ENCODE measurements around the gene ACSL6. TPM values are rescaled to one million over a fixed set of nuclear protein-coding genes. Genes with fewer than 3 reads are reported as not detected.

Gene ACSL6
- total and polyA plus RNA-seq, 8 donors: 0.45 to 1.3 (median 0.96) TPM

DNA sequence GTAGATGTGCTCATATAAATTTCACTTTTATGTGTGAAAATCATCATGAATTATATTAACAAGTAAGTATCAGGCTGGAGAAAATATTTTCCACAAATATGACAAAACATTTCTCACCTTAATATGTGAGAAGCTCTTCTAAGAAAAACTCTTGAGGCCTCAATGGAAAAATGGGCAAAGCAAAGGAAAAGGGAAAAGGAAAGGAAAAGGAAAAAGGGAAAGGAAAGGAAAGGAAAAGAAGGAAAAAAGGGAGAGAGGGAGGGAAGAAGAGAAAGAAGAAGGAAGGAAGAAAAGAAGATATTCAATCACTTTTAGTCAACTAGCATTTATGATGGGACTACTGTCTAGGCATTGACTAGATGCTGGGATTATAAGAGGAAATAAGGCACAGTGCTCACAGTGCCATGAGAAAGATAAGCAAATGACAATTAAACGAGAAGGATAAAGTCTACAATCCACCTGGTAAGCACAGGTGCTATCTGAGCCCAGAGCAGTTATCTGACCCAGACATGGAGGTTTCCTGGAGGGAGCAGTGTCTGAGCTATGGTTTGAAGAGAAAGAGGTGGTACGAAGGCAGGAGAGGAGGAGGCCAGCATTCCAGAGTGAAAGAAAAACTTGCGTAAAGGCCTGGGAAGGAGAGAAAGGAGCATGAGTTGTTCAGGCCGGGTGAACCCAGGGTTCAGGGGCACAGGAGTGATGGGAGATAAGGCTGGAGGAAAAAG, 18.3 kb upstream of the ACSL6 start:
- DNase-seq (no peak), ATAC-seq (no peak)
- peaks cover 0 to 11% of the 10 kb centered on the region in 2 donors for H3K9me3 ChIP-seq
- TF ChIP-seq, protein P1, sequence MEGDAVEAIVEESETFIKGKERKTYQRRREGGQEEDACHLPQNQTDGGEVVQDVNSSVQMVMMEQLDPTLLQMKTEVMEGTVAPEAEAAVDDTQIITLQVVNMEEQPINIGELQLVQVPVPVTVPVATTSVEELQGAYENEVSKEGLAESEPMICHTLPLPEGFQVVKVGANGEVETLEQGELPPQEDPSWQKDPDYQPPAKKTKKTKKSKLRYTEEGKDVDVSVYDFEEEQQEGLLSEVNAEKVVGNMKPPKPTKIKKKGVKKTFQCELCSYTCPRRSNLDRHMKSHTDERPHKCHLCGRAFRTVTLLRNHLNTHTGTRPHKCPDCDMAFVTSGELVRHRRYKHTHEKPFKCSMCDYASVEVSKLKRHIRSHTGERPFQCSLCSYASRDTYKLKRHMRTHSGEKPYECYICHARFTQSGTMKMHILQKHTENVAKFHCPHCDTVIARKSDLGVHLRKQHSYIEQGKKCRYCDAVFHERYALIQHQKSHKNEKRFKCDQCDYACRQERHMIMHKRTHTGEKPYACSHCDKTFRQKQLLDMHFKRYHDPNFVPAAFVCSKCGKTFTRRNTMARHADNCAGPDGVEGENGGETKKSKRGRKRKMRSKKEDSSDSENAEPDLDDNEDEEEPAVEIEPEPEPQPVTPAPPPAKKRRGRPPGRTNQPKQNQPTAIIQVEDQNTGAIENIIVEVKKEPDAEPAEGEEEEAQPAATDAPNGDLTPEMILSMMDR (IDR thresholded peaks at IDR 0.05): no peak
- no peaks in the 10 kb centered on the region for H3K27me3 ChIP-seq
- H3K27ac ChIP-seq: no peak overlapping the region
- no peaks in the 10 kb centered on the region for H3K36me3 ChIP-seq
- no peak overlapping the region for H3K4me3 ChIP-seq
- H3K4me1 ChIP-seq: no peaks in the 10 kb centered on the region
- intact Hi-C loops (cut with DNase I): no loop called here

DNA sequence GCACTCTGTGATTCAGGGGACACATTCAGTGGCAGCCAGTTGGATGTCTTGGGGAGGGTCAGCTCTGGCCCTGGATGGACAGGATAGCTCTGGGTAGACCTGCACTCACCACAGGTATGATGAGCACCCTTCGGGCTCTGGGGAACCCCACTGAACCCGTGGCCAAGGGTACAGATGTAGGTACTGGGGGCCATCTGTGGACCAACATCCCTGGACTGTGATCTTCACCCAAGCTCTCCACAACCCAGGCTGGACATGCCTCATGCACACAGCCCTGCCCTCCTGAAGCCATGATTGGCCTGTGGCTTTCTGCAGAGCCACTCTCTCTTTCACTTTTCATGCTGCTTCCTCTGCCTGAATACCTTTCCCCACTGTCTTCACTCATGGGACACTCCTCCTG, 15.6 kb upstream of the ACSL6 start:
- H3K36me3 ChIP-seq: no peaks in the 10 kb centered on the region

DNA sequence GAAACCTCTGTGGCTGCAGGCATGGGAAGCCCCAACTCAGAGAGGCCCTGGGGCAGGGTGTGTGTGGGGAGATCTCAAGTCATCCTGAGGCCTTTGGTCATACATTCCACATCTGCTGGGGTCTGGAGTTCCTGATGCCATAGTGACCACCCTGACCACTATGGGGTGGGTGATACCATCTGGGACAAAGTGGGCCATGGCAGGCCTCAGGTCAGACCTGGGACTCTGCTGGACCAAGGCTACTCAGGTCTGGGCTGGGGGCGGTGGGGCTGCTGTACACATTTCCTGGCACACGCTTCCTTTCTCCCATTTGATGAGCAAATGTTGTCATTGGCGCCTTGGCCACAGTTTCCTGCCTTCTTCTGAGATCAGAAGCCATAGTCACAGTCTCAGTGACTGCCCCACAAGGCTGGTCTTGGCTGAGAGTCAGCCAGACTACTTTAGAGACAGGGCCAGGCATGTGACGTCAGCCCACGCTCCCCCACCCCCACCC, 15.1 kb upstream of the ACSL6 start:
- Histone ChIP-seq H3K36me3 (no peaks in the 10 kb centered on the region), H3K4me1 (no peaks in the 10 kb centered on the region), H3K4me3 (no peak overlapping the region), H3K27ac (no peak overlapping the region), H3K9me3 (no peaks in the 10 kb centered on the region), H3K27me3 (no peaks in the 10 kb centered on the region)
- intact Hi-C loops (cut with DNase I): no loop called here
- ATAC-seq (no peak), DNase-seq (no peak)
- TF ChIP-seq, protein P1 (IDR thresholded peaks at IDR 0.05): no peak

More for the DNA sequence above, 15.6 kb upstream of the ACSL6 start:
- ATAC-seq (no peak), DNase-seq (no peak)
- TF ChIP-seq, protein P1 (IDR thresholded peaks at IDR 0.05): no peak
- Histone ChIP-seq H3K9me3 (no peaks in the 10 kb centered on the region), H3K4me1 (no peaks in the 10 kb centered on the region), H3K27ac (no peak overlapping the region), H3K27me3 (no peaks in the 10 kb centered on the region), H3K4me3 (no peak overlapping the region)
- intact Hi-C loops (cut with DNase I): no loop called here

DNA sequence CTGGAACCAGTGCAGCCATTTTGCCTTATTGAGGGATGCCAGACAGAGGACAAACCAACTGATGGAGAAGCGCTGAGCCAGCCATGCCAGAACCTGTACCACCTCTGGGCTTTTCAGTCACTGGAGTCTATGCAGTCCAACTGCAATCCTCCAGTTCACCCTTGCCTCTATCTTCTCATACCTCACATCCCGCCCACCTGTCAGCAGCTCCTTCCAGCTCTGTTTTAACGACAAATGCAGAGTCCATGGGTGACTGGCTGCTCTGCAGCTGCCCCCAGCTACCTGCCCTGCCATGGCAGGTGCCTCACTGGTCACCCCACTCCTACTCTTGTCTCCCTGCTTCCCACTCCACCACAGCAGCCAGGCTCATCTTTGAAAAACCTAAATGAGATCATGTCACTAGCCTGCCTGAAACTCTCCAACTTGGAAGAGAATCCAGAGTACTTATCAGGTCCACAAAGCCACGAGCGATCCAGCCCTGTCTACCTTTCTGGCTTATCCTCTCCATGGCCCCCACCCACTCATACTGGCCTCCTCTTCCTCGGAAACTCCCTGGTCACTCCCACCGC, 14.0 kb upstream of the ACSL6 start:
- Histone ChIP-seq H3K27me3 (peaks cover 0 to 2% of the 10 kb centered on the region in 2 donors), H3K27ac (no peak overlapping the region), H3K9me3 (no peaks in the 10 kb centered on the region), H3K4me3 (no peak overlapping the region), H3K36me3 (no peaks in the 10 kb centered on the region), H3K4me1 (no peaks in the 10 kb centered on the region)
- ATAC-seq: no peak
- TF ChIP-seq, protein P1 (IDR thresholded peaks at IDR 0.05): no peak
- intact Hi-C loops (cut with DNase I): no loop called here
- DNase-seq: no peak

DNA sequence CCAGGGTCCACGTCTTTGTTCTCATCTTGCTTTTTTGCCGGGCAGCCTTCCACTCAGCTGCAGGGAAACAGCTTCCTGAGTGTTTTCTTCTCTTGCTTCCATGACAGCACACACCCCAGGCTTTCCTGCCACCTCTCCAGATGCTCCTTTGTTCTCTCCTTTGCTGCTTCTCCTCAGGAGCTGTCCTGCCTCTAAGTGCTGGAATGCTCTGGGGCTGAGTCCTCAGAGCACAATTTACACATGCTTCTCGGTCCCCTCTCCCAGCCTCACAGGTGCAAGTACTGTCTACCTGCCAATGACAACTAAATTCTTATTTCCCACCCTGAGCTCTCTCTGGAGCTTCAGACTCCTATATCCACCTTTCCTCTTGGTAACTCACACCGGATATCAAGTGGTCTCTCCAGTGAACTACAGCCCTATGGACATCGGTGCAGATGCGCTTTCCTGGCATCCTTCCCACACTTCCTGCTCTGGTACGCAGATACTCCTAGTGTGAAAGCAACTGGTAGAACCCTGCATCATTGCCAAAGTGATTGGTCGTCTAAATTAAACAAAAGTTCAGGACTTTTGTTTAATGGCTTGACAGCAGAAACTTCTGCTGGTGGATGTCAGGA, 13.4 kb upstream of the ACSL6 start:
- Histone ChIP-seq H3K9me3 (no peaks in the 10 kb centered on the region), H3K4me1 (no peaks in the 10 kb centered on the region), H3K27ac (no peak overlapping the region), H3K36me3 (no peaks in the 10 kb centered on the region), H3K27me3 (peaks cover 0 to 5% of the 10 kb centered on the region in 2 donors), H3K4me3 (no peak overlapping the region)
- intact Hi-C loops (cut with DNase I): no loop called here
- TF ChIP-seq, protein P1 (IDR thresholded peaks at IDR 0.05): no peak
- no peak for ATAC-seq
- no peak for DNase-seq
